Measurements from ENCODE around the gene SMAD9. TPM values are rescaled to one million over a fixed set of nuclear protein-coding genes. Genes with fewer than 3 reads are reported as not detected.
A peak's percentile ranks its signal among the peaks of the same experiment; 100 is the strongest.

SMAD9 gene
- total RNA-seq, 1 experiment from 2014 or later = 0.19 TPM

DNA sequence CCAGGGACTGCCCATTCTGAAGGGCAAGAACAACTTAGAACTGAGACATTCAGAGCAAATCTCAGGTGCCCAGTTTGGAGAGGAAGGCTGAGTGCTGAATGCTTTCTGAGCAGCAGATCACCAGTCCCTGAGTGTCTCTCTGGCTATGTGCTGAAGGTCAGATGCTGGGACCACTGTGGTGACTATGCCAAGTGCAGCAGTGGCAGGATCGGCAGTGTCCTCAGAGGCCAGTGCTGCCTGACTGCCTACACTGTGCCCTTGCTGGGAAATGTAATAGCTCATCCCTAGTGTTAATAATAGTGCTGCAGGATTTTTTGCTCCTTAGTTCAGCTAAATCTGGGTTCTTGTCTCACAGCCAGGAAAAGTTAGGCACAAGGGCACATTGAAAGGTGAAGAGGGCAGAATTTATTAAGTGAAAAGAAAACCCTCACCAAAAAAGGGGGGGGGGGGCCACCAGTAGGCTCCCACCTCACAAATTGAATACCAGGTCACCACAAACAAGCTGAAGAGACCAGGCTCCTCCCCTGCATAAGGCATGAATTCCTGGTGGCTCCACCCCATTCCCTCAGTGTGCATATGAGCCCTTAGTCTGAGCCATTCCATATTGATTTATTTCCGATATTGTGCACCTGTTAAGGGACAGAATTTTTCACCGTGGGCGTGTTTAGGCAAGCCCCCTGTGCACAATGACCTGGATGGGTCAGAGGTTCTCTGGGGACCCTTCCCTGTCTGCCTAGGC, 82.5 kb downstream of the SMAD9 start:
- Histone ChIP-seq H4K20me1 (ENCODE audit: insufficient read depth, low read depth, low read length) (no peaks in the 10 kb centered on the region), H3K36me3 (ENCODE audit: insufficient read depth, low read length) (no peaks in the 10 kb centered on the region), H3K4me2 (ENCODE audit: low read depth, low read length, poor library complexity, severe bottlenecking) (no peak overlapping the region), H3K4me1 (ENCODE audit: low read length) (no peaks in the 10 kb centered on the region), H2AFZ (ENCODE audit: low read length) (no peak overlapping the region), H3K4me3 (ENCODE audit: low read length) (no peak overlapping the region), H3K9ac (ENCODE audit: low read length) (no peak overlapping the region), H3K9me3 (ENCODE audit: low read length) (no peaks in the 10 kb centered on the region), H3K27me3 (ENCODE audit: low read length) (no peaks in the 10 kb centered on the region), H3K27ac (ENCODE audit: low read length) (no peak overlapping the region), H3K9me2 (replicated peaks; ENCODE audit: insufficient read depth, low read length) (no peaks in the 10 kb centered on the region), H3K79me2 (ENCODE audit: low read length) (0 out of 2 replicates have a peak, but pooled peaks cover 3% of the 10 kb centered on the region)
- DNase-seq = no peak

GRCh38 chr13:36834299-36834698, 85.7 kb downstream of the SMAD9 start:
- no peak for DNase-seq
- no peak overlapping the region for H3K4me3 ChIP-seq (ENCODE audit: low read length)
- no peak overlapping the region for H3K4me2 ChIP-seq (ENCODE audit: low read depth, low read length, poor library complexity, severe bottlenecking)
- H4K20me1 ChIP-seq (ENCODE audit: insufficient read depth, low read depth, low read length) = no peaks in the 10 kb centered on the region
- no peaks in the 10 kb centered on the region for H3K9me3 ChIP-seq (ENCODE audit: low read length)
- H2AFZ ChIP-seq (ENCODE audit: low read length) = no peak overlapping the region
- peaks cover 15% of the 10 kb centered on the region; the same call in 1 of the 2 replicates for H3K36me3 ChIP-seq (ENCODE audit: insufficient read depth, low read length)
- H3K27ac ChIP-seq (ENCODE audit: low read length) = no peak overlapping the region
- H3K27me3 ChIP-seq (ENCODE audit: low read length) = no peaks in the 10 kb centered on the region
- no peaks in the 10 kb centered on the region for H3K4me1 ChIP-seq (ENCODE audit: low read length)
- H3K9me2 ChIP-seq (replicated peaks; ENCODE audit: insufficient read depth, low read length) = no peaks in the 10 kb centered on the region
- peaks cover 3% of the 10 kb centered on the region for H3K79me2 ChIP-seq (ENCODE audit: low read length)
- no peak overlapping the region for H3K9ac ChIP-seq (ENCODE audit: low read length)

DNA sequence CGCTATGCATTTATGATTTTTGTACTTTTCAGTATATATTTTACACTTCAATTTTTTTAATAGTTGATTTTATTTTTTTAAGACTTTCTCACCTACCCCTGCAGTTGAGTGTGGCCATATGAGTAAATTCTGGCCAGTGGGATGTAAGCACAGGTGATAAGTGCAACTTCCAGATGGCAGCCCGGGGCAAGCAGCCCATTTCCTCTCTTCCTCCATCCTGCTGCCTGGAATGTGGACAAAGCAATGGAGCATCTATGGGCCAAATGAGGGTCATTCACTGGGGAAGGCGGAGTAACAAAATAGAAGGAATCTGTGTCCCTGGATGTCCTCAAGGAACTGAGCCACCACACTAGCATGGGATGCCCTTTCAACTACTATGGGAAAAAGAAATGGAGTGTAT, 88.7 kb downstream of the SMAD9 start:
- no peaks in the 10 kb centered on the region for H3K27me3 ChIP-seq (ENCODE audit: low read length)
- no peak overlapping the region for H2AFZ ChIP-seq (ENCODE audit: low read length)
- no peaks in the 10 kb centered on the region for H4K20me1 ChIP-seq (ENCODE audit: insufficient read depth, low read depth, low read length)
- peaks cover 36% of the 10 kb centered on the region for H3K36me3 ChIP-seq (ENCODE audit: insufficient read depth, low read length)
- DNase-seq = no peak
- no peak overlapping the region for H3K4me3 ChIP-seq (ENCODE audit: low read length)
- H3K9me3 ChIP-seq (ENCODE audit: low read length) = no peaks in the 10 kb centered on the region
- peaks cover 19% of the 10 kb centered on the region for H3K79me2 ChIP-seq (ENCODE audit: low read length)
- no peak overlapping the region for H3K4me2 ChIP-seq (ENCODE audit: low read depth, low read length, poor library complexity, severe bottlenecking)
- H3K9me2 ChIP-seq (replicated peaks; ENCODE audit: insufficient read depth, low read length) = no peaks in the 10 kb centered on the region
- peaks cover 3% of the 10 kb centered on the region; the same call in 1 of the 2 replicates for H3K4me1 ChIP-seq (ENCODE audit: low read length)
- no peak overlapping the region for H3K27ac ChIP-seq (ENCODE audit: low read length)
- H3K9ac ChIP-seq (ENCODE audit: low read length) = no peak overlapping the region

GRCh38 chr13:36829753-36830152, 90.3 kb downstream of the SMAD9 start:
- Histone ChIP-seq H3K27me3 (ENCODE audit: low read length) (no peaks in the 10 kb centered on the region), H3K4me2 (ENCODE audit: low read depth, low read length, poor library complexity, severe bottlenecking) (no peak overlapping the region), H3K36me3 (ENCODE audit: insufficient read depth, low read length) (peaks cover 48% of the 10 kb centered on the region), H4K20me1 (ENCODE audit: insufficient read depth, low read depth, low read length) (no peaks in the 10 kb centered on the region), H3K27ac (ENCODE audit: low read length) (no peak overlapping the region), H3K79me2 (ENCODE audit: low read length) (peaks cover 34% of the 10 kb centered on the region), H3K4me1 (ENCODE audit: low read length) (peaks cover 4% of the 10 kb centered on the region), H3K9ac (ENCODE audit: low read length) (no peak overlapping the region), H3K9me2 (replicated peaks; ENCODE audit: insufficient read depth, low read length) (no peaks in the 10 kb centered on the region), H3K4me3 (ENCODE audit: low read length) (no peak overlapping the region), H2AFZ (ENCODE audit: low read length) (no peak overlapping the region), H3K9me3 (ENCODE audit: low read length) (no peaks in the 10 kb centered on the region)
- DNase-seq = no peak

- Histone ChIP-seq H3K79me2 (ENCODE audit: low read length) (peaks cover 78% of the 10 kb centered on the region), H3K4me1 (ENCODE audit: low read length) (peaks cover 63% of the 10 kb centered on the region), H3K27me3 (ENCODE audit: low read length) (no peaks in the 10 kb centered on the region), H3K9me2 (replicated peaks; ENCODE audit: insufficient read depth, low read length) (no peaks in the 10 kb centered on the region), H3K27ac (ENCODE audit: low read length) (peak overlapping the region; percentile 30; the same call in 1 of the 2 replicates), H3K4me2 (ENCODE audit: low read depth, low read length, poor library complexity, severe bottlenecking) (peak overlapping the region; percentile 96), H2AFZ (ENCODE audit: low read length) (no peak overlapping the region), H3K4me3 (ENCODE audit: low read length) (peak overlapping the region; percentile 6), H4K20me1 (ENCODE audit: insufficient read depth, low read depth, low read length) (no peaks in the 10 kb centered on the region), H3K9ac (ENCODE audit: low read length) (no peak overlapping the region), H3K9me3 (ENCODE audit: low read length) (no peaks in the 10 kb centered on the region), H3K36me3 (ENCODE audit: insufficient read depth, low read length) (peaks cover 27% of the 10 kb centered on the region; the same call in 1 of the 2 replicates)
- DNase-seq = no peak
These were observed 97.3 kb downstream of the SMAD9 start for GRCh38 chr13:36822785-36823184.

DNA sequence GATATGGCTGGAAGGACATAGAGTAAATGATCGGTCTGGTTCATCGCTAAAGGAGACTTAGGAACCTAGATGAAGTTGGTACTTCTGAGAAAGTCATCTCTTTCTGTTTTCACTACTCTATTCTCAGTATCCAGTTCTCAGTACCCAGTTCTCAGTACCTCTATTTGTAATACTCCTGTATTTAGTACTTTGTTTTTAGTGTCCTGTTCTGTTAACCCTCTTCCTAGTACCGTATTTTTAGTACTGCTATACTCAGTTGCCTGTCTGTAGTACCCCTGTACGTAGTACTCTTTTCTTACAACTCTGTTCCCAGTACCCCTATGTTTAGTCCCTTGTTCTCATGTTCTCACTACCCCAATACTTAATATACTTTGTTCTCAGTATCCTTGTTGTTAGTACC, 99.8 kb downstream of the SMAD9 start:
- H3K79me2 ChIP-seq (ENCODE audit: low read length) = peaks cover 60% of the 10 kb centered on the region
- H3K27ac ChIP-seq (ENCODE audit: low read length) = peak overlapping the region; percentile 69; the same call in 1 of the 2 replicates
- peak overlapping the region; percentile 96 for H3K4me2 ChIP-seq (ENCODE audit: low read depth, low read length, poor library complexity, severe bottlenecking)
- peaks cover 60% of the 10 kb centered on the region for H3K4me1 ChIP-seq (ENCODE audit: low read length)
- DNase-seq = peak; percentile 48
- H3K9ac ChIP-seq (ENCODE audit: low read length) = peak overlapping the region; percentile 92
- H2AFZ ChIP-seq (ENCODE audit: low read length) = no peak overlapping the region
- H3K9me3 ChIP-seq (ENCODE audit: low read length) = no peaks in the 10 kb centered on the region
- H3K4me3 ChIP-seq (ENCODE audit: low read length) = peak overlapping the region; percentile 85
- H4K20me1 ChIP-seq (ENCODE audit: insufficient read depth, low read depth, low read length) = no peaks in the 10 kb centered on the region
- H3K27me3 ChIP-seq (ENCODE audit: low read length) = no peaks in the 10 kb centered on the region
- no peaks in the 10 kb centered on the region for H3K9me2 ChIP-seq (replicated peaks; ENCODE audit: insufficient read depth, low read length)
- peaks cover 10% of the 10 kb centered on the region; the same call in 1 of the 2 replicates for H3K36me3 ChIP-seq (ENCODE audit: insufficient read depth, low read length)

- no peaks in the 10 kb centered on the region for H3K27me3 ChIP-seq (ENCODE audit: low read length)
- H4K20me1 ChIP-seq (ENCODE audit: insufficient read depth, low read depth, low read length) = no peaks in the 10 kb centered on the region
- peak overlapping the region; percentile 69 for H3K27ac ChIP-seq (ENCODE audit: low read length)
- H2AFZ ChIP-seq (ENCODE audit: low read length) = peak overlapping the region; percentile 81; the same call in 1 of the 2 replicates
- H3K36me3 ChIP-seq (ENCODE audit: insufficient read depth, low read length) = 0 out of 2 replicates have a peak, but pooled peaks cover 8% of the 10 kb centered on the region
- H3K4me2 ChIP-seq (ENCODE audit: low read depth, low read length, poor library complexity, severe bottlenecking) = peak overlapping the region; percentile 96
- H3K79me2 ChIP-seq (ENCODE audit: low read length) = peaks cover 55% of the 10 kb centered on the region
- H3K4me3 ChIP-seq (ENCODE audit: low read length) = peak overlapping the region; percentile 85
- H3K9ac ChIP-seq (ENCODE audit: low read length) = peak overlapping the region; percentile 92
- DNase-seq = peak; percentile 81
- H3K4me1 ChIP-seq (ENCODE audit: low read length) = peaks cover 58% of the 10 kb centered on the region
- H3K9me2 ChIP-seq (replicated peaks; ENCODE audit: insufficient read depth, low read length) = no peaks in the 10 kb centered on the region
- H3K9me3 ChIP-seq (ENCODE audit: low read length) = no peaks in the 10 kb centered on the region
These were observed 100.3 kb downstream of the SMAD9 start for GRCh38 chr13:36819739-36820090.

DNA sequence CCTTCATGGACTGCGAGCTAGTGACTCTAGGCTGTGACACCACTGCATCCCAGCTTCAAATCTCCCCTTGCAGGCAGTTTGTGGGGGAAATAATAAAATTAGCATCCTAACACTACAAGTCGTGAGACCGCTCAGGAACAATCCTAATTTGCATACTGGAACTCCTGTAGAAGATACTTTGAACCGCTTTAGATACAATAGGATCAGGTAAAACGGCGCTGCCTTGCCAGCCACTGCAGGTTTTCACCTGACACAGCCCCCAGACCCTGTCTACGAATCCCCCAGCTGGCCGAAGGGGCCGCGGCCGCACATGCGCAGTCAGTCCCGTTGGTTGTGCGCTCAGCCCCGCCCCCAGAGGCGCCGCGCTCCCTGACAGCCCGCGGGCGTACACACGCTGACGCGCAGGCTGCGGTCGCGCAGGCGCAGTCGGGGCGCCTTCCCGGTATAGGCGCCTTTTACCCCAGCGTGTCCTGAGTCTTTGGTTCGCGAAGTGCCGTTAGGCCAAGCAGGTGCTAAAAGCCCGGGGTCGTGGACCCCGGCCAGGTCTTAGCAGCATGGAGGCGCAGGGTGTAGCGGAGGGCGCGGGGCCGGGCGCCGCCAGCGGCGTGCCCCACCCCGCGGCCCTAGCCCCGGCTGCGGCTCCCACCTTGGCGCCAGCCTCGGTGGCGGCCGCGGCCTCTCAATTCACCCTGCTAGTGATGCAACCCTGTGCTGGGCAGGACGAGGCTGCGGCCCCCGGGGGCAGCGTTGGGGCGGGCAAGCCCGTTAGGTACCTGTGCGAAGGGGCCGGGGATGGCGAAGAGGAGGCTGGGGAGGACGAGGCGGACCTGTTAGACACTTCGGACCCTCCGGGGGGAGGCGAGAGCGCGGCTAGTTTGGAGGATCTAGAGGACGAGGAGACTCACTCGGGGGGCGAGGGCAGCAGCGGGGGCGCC, 101.0 kb downstream of the SMAD9 start, which contains the start of gene RFXAP:
RFXAP (plus strand) TSS at position 419 of the 935 bp plus-strand sequence; CDS start at position 555, 136 bp downstream.
- peak; percentile 97 for DNase-seq
- H3K4me3 ChIP-seq (ENCODE audit: low read length) = peak within 1 kb of the TSS; percentile 85
- peak within 1 kb of the TSS; percentile 69 for H3K27ac ChIP-seq (ENCODE audit: low read length)

More for the DNA sequence above, 101.0 kb downstream of the SMAD9 start, which contains the start of gene RFXAP:
- H4K20me1 ChIP-seq (ENCODE audit: insufficient read depth, low read depth, low read length) = no peaks in the 10 kb centered on the region
- H3K79me2 ChIP-seq (ENCODE audit: low read length) = peaks cover 49% of the 10 kb centered on the region
- 0 out of 2 replicates have a peak, but pooled peaks cover 8% of the 10 kb centered on the region for H3K36me3 ChIP-seq (ENCODE audit: insufficient read depth, low read length)
- H3K9ac ChIP-seq (ENCODE audit: low read length) = peak within 1 kb of the TSS; percentile 92
- no peaks in the 10 kb centered on the region for H3K27me3 ChIP-seq (ENCODE audit: low read length)
- peak within 1 kb of the TSS; percentile 96 for H3K4me2 ChIP-seq (ENCODE audit: low read depth, low read length, poor library complexity, severe bottlenecking)
- H3K9me3 ChIP-seq (ENCODE audit: low read length) = no peaks in the 10 kb centered on the region
- H2AFZ ChIP-seq (ENCODE audit: low read length) = peak within 1 kb of the TSS; percentile 97
- H3K9me2 ChIP-seq (replicated peaks; ENCODE audit: insufficient read depth, low read length) = no peaks in the 10 kb centered on the region
- peaks cover 52% of the 10 kb centered on the region for H3K4me1 ChIP-seq (ENCODE audit: low read length)

All from Karpas-422 (cell line).